ENCODE data around the gene CCM2.

Gene CCM2

GRCh38 chr7:45073786-45074527 is 74.0 kb downstream of the CCM2 start:
- no peak overlapping the region for H3K4me3 Mint-ChIP-seq
- H3K36me3 Mint-ChIP-seq (ENCODE audit: low read depth), result peaks cover 31% of the 10 kb centered on the region
- no peaks in the 10 kb centered on the region for H3K9me3 Mint-ChIP-seq
- no peak overlapping the region for H3K27ac Mint-ChIP-seq
- no peaks in the 10 kb centered on the region for H3K27me3 Mint-ChIP-seq (ENCODE audit: low read depth)
- TF ChIP-seq CTCF (IDR thresholded peaks at IDR 0.05; ENCODE audit: unreplicated experiment in 3 of 3), result no peak
- H3K4me1 Mint-ChIP-seq, result no peaks in the 10 kb centered on the region

GRCh38 chr7:45074528-45075354 is 74.7 kb downstream of the CCM2 start:
- Mint-ChIP-seq H3K4me3 (no peak overlapping the region), H3K9me3 (no peaks in the 10 kb centered on the region), H3K4me1 (no peaks in the 10 kb centered on the region), H3K36me3 (ENCODE audit: low read depth) (peaks cover 28% of the 10 kb centered on the region), H3K27ac (no peak overlapping the region), H3K27me3 (ENCODE audit: low read depth) (no peaks in the 10 kb centered on the region)
- TF ChIP-seq CTCF (IDR thresholded peaks at IDR 0.05; ENCODE audit: unreplicated experiment in 3 of 3), result no peak

GRCh38 chr7:45075355-45075644 is 75.3 kb downstream of the CCM2 start:
- TF ChIP-seq CTCF (IDR thresholded peaks at IDR 0.05; ENCODE audit: unreplicated experiment in 3 of 3), result no peak
- Mint-ChIP-seq H3K27ac (no peak overlapping the region), H3K4me1 (no peaks in the 10 kb centered on the region), H3K36me3 (ENCODE audit: low read depth) (peaks cover 28% of the 10 kb centered on the region), H3K9me3 (no peaks in the 10 kb centered on the region), H3K27me3 (ENCODE audit: low read depth) (no peaks in the 10 kb centered on the region), H3K4me3 (no peak overlapping the region)

GRCh38 chr7:45075871-45076796 is 76.1 kb downstream of the CCM2 start:
- Mint-ChIP-seq H3K9me3 (no peaks in the 10 kb centered on the region), H3K4me3 (no peak overlapping the region), H3K36me3 (ENCODE audit: low read depth) (peaks cover 28% of the 10 kb centered on the region), H3K27ac (no peak overlapping the region), H3K4me1 (no peaks in the 10 kb centered on the region), H3K27me3 (ENCODE audit: low read depth) (no peaks in the 10 kb centered on the region)
- TF ChIP-seq CTCF (IDR thresholded peaks at IDR 0.05; ENCODE audit: unreplicated experiment in 3 of 3), result no peak

- Mint-ChIP-seq H3K27me3 (ENCODE audit: low read depth) (no peaks in the 10 kb centered on the region), H3K36me3 (ENCODE audit: low read depth) (peaks cover 21% of the 10 kb centered on the region), H3K9me3 (no peaks in the 10 kb centered on the region), H3K27ac (no peak overlapping the region), H3K4me3 (no peak overlapping the region), H3K4me1 (no peaks in the 10 kb centered on the region)
- TF ChIP-seq CTCF (IDR thresholded peaks at IDR 0.05; ENCODE audit: unreplicated experiment in 3 of 3), result no peak
Observed at GRCh38 chr7:45076946-45077345, 76.9 kb downstream of the CCM2 start.

Measured in nephron (organoid).